Measurements from ENCODE around the gene PSAP.
"Not testable (repeated sequence)": the region's sequence is repeated elsewhere in the genome, so short reads cannot be mapped to it uniquely, and the experiment has no call there.

PSAP gene

GRCh38 chr10:71850743-71851464 is at the start of gene PSAP:
Gene PSAP (minus strand): TSS chr10:71851251. CDS start chr10:71851221, 30 bp downstream.
- peak; percentile 93 for DNase-seq (ENCODE audit: low read depth in 2 of 2)

- DNase-seq (ENCODE audit: low read depth in 2 of 2), result no peak
These were observed 49.6 kb upstream of the PSAP start for GRCh38 chr10:71900441-71901180.

DNA sequence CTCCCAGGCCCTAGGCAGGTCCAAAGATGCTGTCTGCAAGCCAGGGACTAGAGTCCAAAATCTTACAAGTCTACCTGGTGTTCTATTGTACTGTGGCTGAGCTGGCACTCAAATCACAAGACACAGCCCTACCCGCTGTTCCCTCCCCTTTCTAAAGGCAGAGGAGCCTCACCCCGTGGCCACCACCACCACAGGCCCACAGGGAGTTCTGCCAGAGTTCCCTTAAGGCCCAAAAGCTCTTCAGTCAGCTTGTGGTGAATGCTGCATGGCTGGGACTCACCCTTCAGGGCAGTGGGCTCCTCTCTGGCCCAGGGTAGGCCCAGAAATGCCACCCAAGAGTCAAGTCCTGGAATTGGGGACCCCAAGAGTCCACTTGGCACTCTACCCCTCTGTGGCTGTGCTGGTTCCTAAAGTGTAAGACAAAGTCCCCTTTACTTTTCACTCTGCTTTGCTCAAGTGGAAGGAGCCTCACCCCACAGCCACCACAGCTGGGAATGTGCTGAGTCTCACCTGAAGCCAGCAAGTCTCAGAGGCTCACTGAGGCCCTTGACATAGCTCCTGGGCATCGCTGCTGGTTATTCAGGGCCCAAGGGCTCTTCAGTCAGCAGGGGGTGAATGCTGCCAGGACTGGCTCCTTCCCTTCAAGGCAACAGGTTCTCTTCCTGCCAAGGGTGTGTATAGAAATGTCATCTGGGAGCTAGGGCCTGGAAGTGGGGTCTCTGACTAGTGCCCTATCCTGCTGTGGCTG is 48.8 kb upstream of the PSAP start:
- no peak for DNase-seq (ENCODE audit: low read depth in 2 of 2)

GRCh38 chr10:71898346-71898745 is 47.3 kb upstream of the PSAP start:
- DNase-seq (ENCODE audit: low read depth in 2 of 2), result not testable (repeated sequence)

DNA sequence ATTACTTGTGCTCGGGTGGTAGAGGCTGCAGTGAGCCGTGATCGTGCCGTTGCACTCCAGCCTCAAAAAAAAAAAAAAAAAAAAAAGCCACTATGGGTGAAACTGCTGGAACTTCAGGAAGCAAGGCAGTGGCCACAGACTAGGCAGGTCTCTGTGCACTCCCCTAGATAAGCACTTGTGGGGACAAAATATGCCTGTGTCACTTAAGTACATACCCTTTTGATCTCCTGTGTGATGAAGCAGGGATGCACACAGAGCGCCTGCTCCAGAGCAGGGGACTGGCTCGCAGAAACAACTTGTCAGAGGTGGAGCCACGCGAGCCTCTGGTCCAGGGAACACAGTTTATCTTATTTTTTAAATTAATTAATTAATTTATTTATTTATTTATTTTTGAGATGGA is 42.9 kb upstream of the PSAP start:
- no peak for DNase-seq (ENCODE audit: low read depth in 2 of 2)

DNA sequence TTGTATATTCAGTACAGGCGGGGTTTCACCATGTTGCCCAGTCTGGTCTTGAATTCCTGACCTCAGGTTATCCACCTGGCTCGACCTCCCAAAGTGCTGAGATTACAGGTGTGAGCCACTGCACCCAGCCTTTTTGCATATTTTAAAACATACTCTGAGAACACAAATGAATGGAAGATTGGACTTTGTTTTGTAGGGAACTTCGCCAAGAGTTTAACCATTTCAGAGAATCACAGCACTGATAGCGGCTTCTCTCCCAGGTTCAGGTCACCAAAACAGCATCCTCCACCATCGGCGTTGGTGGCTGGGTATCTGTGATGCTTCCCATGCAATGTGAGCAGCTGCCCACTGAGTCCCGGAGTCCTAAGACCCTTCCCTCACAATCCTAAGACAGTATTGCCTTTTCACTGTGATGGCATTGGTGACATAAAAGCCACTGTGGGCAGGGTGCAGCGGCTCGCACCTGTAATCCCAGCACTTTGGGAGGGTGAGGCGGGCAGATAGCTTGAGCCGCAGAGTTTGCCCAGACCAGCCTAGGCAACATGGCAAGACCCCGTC is 42.3 kb upstream of the PSAP start:
- no peak for DNase-seq (ENCODE audit: low read depth in 2 of 2)

DNA sequence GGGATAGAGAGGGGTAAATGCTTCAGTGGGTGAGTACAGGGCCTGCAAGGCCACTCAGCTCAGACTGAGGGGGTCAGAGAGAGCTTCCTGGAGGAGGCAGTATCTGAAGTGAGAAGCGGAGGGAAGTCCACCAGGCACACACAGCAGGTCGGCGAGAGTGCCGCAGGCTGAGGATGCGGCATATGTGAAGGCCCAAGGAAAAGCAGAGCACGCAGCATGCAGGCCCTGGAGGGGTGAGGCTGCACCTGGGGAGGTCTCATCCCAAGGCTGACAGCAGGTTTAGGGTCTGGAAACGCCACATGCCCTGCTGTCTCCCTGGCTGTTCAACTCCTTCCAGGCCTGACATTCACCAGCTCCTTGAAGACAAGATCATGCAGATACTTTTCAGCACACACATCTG is 40.4 kb upstream of the PSAP start:
- no peak for DNase-seq (ENCODE audit: low read depth in 2 of 2)

DNA sequence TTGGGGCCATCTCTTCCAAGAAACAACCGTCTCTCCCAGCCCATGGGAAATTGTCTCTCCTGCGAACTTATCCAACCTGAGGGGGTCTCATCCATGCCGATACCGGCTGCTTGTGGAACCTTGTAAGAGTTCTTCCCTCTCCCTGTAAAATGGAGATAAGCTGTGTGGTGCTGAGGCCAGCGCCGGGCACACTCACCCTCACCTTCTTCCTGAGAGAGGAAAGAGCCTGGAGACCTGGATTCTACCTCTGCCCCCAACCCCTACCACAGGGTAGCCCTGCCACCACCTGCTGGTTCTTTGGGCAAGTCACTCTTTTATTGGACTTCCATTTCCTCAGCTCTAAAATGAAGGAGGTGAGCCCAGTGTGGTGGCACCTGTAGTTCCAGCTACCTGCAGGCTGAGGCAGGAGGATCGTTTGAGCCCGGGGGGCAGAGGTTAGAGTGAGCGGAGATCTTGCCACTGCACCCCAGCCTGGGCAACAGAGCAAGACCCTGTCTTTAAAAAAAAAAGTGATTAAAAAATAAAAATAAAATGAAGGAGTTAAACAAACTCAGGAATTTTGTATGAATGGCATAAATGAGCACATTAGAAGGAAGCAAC is 38.4 kb upstream of the PSAP start:
- DNase-seq (ENCODE audit: low read depth in 2 of 2), result no peak

- peak; percentile 81 to 83 for DNase-seq (ENCODE audit: low read depth in 2 of 2)
These were observed 37.8 kb upstream of the PSAP start for GRCh38 chr10:71888623-71889387.

- DNase-seq (ENCODE audit: low read depth in 2 of 2), result no peak
These were observed 37.2 kb upstream of the PSAP start for GRCh38 chr10:71888248-71888622.

DNA sequence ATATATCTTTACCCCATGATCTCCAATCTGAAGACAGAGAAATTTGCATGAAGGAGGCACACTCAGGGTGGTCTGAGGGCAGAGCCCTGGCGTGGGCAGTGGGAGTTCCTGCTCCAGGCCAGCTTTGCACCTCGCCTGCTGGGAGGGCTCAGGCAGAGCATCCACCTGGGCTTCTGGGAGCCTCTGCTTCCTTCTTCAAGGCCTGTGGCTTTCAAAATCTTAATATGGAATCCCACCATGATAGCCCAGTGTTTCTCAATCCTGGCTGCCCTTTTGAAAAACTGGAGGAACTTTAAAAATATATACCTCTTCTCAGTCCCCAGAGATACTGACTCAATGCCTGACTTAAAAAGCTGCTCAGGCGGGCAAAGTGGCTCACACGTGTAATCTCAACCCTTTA is 36.7 kb upstream of the PSAP start:
- DNase-seq (ENCODE audit: low read depth in 2 of 2), result no peak

DNA sequence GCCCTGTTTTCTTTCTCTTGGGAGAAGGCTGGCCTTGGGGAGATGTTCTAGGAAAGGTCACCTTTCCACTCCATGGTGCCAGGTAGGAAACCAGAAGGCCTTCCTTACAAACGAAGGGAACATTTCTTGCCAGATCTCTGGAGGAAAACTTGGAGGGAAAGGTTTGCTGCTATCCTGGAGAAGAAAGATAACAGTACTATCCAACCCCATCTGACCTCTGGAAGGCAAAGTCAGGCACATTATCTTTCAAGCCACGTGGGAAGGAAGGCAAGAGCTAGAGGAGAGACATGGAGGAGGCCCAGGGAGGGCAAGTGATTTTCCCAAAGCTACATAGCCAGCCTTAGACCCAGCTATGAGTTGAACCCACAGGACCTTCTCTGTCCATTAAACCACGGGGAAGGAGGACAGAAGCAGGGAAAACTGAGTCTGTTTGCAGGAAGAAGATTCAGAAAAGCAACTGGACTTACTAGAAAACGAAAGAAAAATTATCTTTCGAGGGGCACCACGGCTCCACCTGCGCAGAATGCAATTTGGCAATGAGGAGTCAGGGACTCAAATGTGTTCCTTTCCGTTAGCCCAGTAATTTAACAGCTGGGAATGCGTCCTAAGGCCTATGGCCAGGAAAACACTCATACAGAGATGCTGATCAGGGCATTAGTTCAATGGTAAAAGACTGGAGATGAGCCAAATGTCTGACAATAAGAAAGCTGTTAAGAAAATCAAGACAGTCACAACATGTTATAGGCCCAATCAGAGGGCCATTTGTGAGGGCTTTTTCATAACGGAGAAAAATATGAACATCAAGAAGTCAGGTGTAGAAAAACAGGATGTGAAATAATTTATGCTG is 32.0 kb upstream of the PSAP start:
- DNase-seq (ENCODE audit: low read depth in 2 of 2), result no peak

GRCh38 chr10:71881647-71882355 is 30.8 kb upstream of the PSAP start:
- no peak for DNase-seq (ENCODE audit: low read depth in 2 of 2)

DNA sequence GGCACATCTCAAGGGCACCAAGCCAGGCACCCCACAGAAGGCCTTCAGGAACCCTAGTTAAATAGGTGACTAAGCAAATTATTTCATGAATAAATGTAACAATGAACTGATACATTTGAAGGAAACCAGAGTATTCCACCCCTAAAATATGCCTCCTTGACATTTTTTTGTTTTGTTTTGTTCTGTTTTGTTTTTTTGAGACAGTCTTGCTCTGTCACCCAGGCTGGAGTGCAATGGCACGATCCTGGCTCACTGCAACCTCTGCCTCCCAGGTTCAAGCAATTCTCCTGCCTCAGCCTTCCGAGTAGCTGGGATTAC is 30.2 kb upstream of the PSAP start:
- DNase-seq (ENCODE audit: low read depth in 2 of 2), result not testable (repeated sequence)

DNA sequence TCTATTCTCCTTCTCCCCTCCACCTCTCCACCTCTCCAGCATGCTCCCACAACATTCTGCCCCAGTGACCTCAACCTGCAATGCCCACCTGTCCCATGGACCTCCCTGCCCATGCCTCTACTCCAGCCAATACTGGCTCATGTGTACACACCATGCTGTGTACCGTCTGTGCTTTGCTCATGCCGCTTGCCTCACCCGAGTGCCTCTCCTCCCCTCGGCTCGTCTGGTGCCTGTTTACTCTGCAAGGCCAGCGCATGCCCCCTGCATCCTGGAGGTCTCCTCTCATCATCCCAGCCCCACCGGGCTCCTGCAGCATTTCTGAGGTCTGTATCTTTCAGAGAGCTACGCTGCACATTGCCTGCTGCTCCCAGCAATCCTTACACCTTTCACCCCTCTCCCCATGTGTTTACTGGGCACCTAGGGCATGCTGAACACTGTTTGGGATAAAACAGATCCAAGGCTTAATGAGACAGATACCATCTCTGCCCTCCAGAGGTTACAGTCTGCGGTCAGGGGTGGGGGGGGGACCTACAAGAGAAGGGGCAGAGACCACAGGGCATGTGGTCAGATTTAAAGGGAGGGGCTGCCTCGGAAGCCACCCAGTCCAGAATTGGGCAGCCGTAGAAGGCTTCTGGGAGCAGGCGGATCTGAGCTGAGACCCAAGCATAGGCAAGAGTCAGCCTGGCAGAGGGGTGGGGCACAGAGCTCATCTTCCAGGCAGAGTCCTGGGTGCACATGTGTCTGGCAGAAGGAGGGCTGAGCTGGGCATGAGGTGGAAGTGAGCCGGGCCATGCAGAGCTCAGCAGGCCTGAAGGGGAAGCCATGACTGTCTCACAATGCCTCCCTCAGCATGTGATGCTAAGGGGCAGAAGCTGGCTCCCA is 29.6 kb upstream of the PSAP start:
- DNase-seq (ENCODE audit: low read depth in 2 of 2), result no peak

DNA sequence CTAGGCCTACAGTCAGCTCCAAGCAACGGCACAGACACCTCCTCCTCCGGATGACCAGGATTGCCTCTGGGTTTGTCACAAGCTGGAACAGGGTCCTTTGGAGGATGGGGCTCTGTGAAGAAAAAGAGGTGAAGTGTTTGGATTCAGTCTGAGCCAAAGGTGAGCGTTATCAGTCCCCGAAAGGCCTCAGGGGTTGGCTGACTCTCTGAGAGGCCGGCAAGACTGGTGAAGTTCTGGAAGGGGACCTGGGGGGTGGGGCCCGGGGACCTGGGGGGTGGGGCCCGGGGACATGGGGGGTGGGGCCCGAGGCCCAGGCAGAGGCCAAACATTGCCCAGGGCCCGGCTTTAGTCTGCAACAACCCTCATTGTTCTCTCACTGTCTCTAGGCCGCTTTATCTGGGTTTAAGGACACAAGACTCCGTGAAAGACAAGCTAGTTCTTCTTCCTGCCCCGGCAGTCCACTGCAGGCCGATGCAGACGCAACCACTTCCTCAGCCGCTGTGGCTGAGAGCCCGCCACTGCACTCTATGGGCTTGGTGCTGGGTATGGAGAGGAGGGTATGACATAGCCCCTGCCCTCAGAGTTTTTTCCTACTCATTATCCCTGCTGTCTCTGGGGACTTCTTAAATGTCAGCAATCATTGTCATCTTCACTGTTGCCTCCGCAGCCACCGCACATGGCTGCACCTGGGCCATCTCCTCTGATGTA is 27.4 kb upstream of the PSAP start:
- DNase-seq (ENCODE audit: low read depth in 2 of 2), result no peak

DNA sequence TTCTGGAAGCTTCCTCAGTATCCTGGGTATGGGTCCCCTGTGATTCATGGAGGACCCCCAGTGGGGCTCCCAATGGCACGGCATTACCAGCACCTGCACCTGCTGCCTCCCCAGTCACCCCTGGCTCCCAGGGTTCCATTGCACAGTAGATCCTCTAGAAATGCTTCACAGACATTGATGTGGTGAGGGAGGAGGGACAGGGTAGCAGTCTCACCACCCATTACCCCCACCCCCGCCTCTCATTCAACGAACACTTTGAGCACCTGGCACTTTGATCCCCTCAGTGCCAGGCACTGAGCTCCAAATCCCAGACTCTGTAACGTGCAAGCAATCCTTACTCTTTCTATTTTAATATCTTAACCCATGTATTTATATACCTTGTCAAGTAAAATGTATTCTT is 26.8 kb upstream of the PSAP start:
- no peak for DNase-seq (ENCODE audit: low read depth in 2 of 2)

- DNase-seq (ENCODE audit: low read depth in 2 of 2), result not testable (repeated sequence)
These were observed 23.8 kb upstream of the PSAP start for GRCh38 chr10:71874680-71875354.
